HG03175 (cell line): ENCODE measurements around the gene SPOCD1.
A peak's percentile ranks its signal among the peaks of the same experiment; 100 is the strongest.

Experiments used
- ATAC-seq: cut with Tn5 transposase; IDR thresholded peaks from one replicate; pipeline ENCODE4 v1.9.1; 2021; ENCODE audit warnings: mild to moderate bottlenecking, moderate library complexity; ENCODE audit not compliant: unreplicated experiment

Gene SPOCD1

GRCh38 chr1:31801458-31801857 is 14.4 kb downstream of the SPOCD1 start:
- no peak for ATAC-seq

- ATAC-seq = no peak
These were observed 15.2 kb downstream of the SPOCD1 start for GRCh38 chr1:31800674-31800967.

- ATAC-seq = no peak
These were observed 15.7 kb downstream of the SPOCD1 start for GRCh38 chr1:31799895-31800673.

- no peak for ATAC-seq
These were observed 16.5 kb downstream of the SPOCD1 start for GRCh38 chr1:31799196-31799894.

GRCh38 chr1:31798433-31799195 is 17.2 kb downstream of the SPOCD1 start:
- no peak for ATAC-seq

- ATAC-seq = no peak
These were observed 17.8 kb downstream of the SPOCD1 start for GRCh38 chr1:31798086-31798432.

- no peak for ATAC-seq
These were observed 18.6 kb downstream of the SPOCD1 start for GRCh38 chr1:31797216-31797615.

- no peak for ATAC-seq
These were observed 19.1 kb downstream of the SPOCD1 start for GRCh38 chr1:31796707-31797106.

GRCh38 chr1:31795801-31796621 is 19.8 kb downstream of the SPOCD1 start:
- no peak for ATAC-seq

- ATAC-seq = no peak
These were observed 20.6 kb downstream of the SPOCD1 start for GRCh38 chr1:31795096-31795675.

GRCh38 chr1:31793586-31794285 is 22.1 kb downstream of the SPOCD1 start:
- no peak for ATAC-seq

- no peak for ATAC-seq
These were observed 22.7 kb downstream of the SPOCD1 start for GRCh38 chr1:31793086-31793485.

GRCh38 chr1:31792541-31792940 is 23.3 kb downstream of the SPOCD1 start:
- ATAC-seq = no peak

- no peak for ATAC-seq
These were observed 23.7 kb downstream of the SPOCD1 start for GRCh38 chr1:31792116-31792515.

- no peak for ATAC-seq
These were observed 24.5 kb downstream of the SPOCD1 start for GRCh38 chr1:31791131-31791858.

- ATAC-seq = no peak
These were observed 25.2 kb downstream of the SPOCD1 start for GRCh38 chr1:31790641-31791091.

- no peak for ATAC-seq
These were observed 25.7 kb downstream of the SPOCD1 start for GRCh38 chr1:31790140-31790539.

GRCh38 chr1:31789259-31790065 is 26.4 kb downstream of the SPOCD1 start:
- peak; percentile 58 for ATAC-seq
